RWPE2 (cell line): Measurements from ENCODE around the gene MLX.

ENCODE experiments used
- ATAC-seq: fragments of 200-7000 bp; cut with Tn5 transposase; 3 replicates; pipeline ENCODE4 v1.9.1; 2021; ENCODE audit warnings: low read depth
- DNase-seq: peaks from one replicate; pipeline ENCODE4 v3.0.0-alpha.2; 2020; ENCODE audit warnings: low spot score
- H3K27ac ChIP-seq: fragments of 450-650 bp; 2 replicates; pipeline ENCODE4 v1.5.1; 2017; ENCODE audit warnings: mild to moderate bottlenecking; ENCODE audit not compliant: poor library complexity, severe bottlenecking
- H3K27me3 ChIP-seq: fragments of 250-450 bp; sonication (Bioruptor Pico); 2 replicates; pipeline ENCODE4 v1.5.1; 2021; ENCODE audit warnings: mild to moderate bottlenecking, moderate library complexity; ENCODE audit not compliant: insufficient read depth, poor library complexity, severe bottlenecking
- H3K36me3 ChIP-seq: fragments of 250-450 bp; sonication (Bioruptor Pico); 2 replicates; pipeline ENCODE4 v1.5.1; 2020; ENCODE audit warnings: low read depth, mild to moderate bottlenecking, moderate library complexity
- H3K4me1 ChIP-seq: fragments of 250-450 bp; sonication (Bioruptor Pico); 2 replicates; pipeline ENCODE4 v1.5.1; 2021; ENCODE audit warnings: mild to moderate bottlenecking, moderate library complexity; ENCODE audit not compliant: insufficient read depth, poor library complexity, severe bottlenecking
- H3K4me3 ChIP-seq: fragments of 250-450 bp; sonication (Bioruptor Pico); 2 replicates; pipeline ENCODE4 v1.5.1; 2021; ENCODE audit warnings: mild to moderate bottlenecking, moderate library complexity; ENCODE audit not compliant: severe bottlenecking
- H3K9me3 ChIP-seq: fragments of 250-450 bp; sonication (Bioruptor Pico); 2 replicates; pipeline ENCODE4 v1.5.1; 2021; ENCODE audit warnings: mild to moderate bottlenecking, moderate library complexity; ENCODE audit not compliant: severe bottlenecking
- TF ChIP-seq, protein P1 (sequence below): fragments of 450-650 bp; IDR thresholded peaks from one replicate; pipeline ENCODE4 v1.5.1; 2017; ENCODE audit warnings: mild to moderate bottlenecking, moderate library complexity; ENCODE audit not compliant: poor library complexity, severe bottlenecking

The MLX gene

DNA sequence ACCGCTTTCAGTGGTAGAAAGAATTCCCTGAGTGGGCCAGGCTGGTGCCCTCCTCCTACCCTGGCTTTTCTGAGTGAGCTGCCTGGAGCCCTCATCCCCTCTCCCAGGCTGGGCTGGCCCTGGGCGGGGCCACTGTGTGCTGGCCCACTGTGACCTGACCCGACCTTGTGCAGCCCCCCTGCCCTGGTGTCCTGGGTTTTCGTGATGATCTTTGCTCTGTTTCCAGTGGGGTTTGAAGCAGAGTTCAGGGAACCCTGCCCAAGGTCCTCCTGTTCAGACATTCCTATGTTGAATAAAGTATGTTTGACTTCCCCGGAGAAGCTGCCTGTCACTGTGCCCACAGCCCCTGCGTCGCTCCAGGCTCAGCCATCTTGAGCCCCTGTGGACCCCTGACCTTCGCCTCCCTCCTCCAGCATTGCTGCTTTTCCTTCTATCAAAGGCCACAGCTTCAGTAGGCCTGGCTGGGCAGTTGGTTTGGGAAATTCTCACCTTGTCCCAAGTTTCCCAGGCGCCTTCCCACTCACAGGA is 44.6 kb upstream of the MLX start:
- DNase-seq (no peak), ATAC-seq (no peak)
- TF ChIP-seq, protein P1, sequence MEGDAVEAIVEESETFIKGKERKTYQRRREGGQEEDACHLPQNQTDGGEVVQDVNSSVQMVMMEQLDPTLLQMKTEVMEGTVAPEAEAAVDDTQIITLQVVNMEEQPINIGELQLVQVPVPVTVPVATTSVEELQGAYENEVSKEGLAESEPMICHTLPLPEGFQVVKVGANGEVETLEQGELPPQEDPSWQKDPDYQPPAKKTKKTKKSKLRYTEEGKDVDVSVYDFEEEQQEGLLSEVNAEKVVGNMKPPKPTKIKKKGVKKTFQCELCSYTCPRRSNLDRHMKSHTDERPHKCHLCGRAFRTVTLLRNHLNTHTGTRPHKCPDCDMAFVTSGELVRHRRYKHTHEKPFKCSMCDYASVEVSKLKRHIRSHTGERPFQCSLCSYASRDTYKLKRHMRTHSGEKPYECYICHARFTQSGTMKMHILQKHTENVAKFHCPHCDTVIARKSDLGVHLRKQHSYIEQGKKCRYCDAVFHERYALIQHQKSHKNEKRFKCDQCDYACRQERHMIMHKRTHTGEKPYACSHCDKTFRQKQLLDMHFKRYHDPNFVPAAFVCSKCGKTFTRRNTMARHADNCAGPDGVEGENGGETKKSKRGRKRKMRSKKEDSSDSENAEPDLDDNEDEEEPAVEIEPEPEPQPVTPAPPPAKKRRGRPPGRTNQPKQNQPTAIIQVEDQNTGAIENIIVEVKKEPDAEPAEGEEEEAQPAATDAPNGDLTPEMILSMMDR: no peak
- H3K4me3 ChIP-seq: no peak overlapping the region
- no peaks in the 10 kb centered on the region for H3K27me3 ChIP-seq
- peak overlapping the region; percentile 97 for H3K27ac ChIP-seq
- H3K9me3 ChIP-seq: no peaks in the 10 kb centered on the region
- H3K4me1 ChIP-seq: peaks cover 59% of the 10 kb centered on the region
- 0 out of 2 replicates have a peak, but pooled peaks cover 3% of the 10 kb centered on the region for H3K36me3 ChIP-seq

DNA sequence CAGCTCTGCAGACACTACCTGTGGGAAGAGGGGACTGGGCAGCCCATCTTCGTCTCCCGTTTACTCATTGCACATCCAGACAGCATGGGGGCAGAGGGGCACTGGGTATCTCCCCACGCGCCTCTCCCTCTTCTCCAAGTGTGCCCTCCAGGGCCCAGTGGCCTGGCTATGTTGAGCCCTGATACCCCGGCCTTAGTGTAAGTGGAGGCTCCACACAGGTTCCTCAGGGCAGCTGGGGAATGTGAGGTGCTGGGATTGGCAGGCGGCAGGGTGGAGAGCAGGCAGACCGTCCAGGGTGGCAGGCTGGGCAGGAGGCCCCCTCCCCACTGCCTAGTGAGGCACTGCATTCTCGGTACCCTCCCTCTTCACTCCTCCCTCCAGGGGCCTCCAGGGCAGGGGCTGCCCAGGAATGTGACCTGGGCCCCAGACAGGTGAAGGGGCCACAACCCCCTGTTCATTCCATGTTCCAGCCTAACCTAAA is 44.1 kb upstream of the MLX start:
- no peaks in the 10 kb centered on the region for H3K27me3 ChIP-seq
- ATAC-seq: no peak
- TF ChIP-seq, protein P1: no peak
- H3K4me1 ChIP-seq: peaks cover 56% of the 10 kb centered on the region
- DNase-seq: no peak
- peak overlapping the region; percentile 97 for H3K27ac ChIP-seq
- H3K9me3 ChIP-seq: no peaks in the 10 kb centered on the region
- H3K36me3 ChIP-seq: 0 out of 2 replicates have a peak, but pooled peaks cover 3% of the 10 kb centered on the region
- no peak overlapping the region for H3K4me3 ChIP-seq

DNA sequence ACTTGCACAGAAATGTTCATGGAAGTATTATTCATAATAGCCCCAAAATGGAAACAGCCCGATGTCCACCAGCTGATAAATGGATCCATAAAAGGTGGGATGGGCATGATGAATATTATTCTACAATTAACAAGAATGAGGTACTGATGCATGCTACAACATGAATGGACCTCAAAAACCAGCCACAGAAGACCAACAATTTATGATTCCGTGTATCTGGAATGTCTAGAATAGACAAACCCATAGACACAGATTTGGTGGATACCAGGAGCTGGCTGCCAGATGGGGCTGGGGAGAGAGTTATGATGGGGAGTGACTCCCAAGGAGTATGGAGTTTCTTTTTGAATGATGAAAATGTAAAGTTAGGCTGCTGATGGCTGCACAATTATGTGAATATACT is 41.7 kb upstream of the MLX start:
- Histone ChIP-seq H3K27ac (peak overlapping the region; percentile 97), H3K27me3 (no peaks in the 10 kb centered on the region), H3K36me3 (0 out of 2 replicates have a peak, but pooled peaks cover 3% of the 10 kb centered on the region), H3K4me3 (no peak overlapping the region), H3K4me1 (peaks cover 43% of the 10 kb centered on the region), H3K9me3 (no peaks in the 10 kb centered on the region)
- DNase-seq: no peak
- peak; percentile 50 for ATAC-seq
- TF ChIP-seq, protein P1: no peak

DNA sequence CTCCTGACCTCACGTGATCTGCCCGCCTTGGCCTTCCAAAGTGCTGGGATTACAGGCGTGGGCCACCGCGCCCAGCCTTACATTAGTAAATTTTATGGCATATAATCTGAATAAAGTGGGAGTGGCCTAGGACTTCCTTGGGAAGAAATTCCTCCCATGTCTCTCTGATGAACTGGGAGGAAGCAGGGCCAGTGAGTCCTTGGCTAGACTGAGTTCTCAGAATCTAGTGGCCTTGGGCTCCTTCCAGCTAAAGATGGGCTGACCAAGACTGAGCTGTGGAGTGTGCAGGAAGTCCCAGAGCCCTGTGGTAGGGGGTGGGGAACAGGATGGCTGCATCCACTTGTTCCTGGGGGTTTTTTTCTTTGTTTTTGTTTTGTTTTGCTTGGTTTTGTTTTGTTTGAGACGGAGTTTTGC is 40.9 kb upstream of the MLX start:
- peak overlapping the region; percentile 97 for H3K27ac ChIP-seq

DNA sequence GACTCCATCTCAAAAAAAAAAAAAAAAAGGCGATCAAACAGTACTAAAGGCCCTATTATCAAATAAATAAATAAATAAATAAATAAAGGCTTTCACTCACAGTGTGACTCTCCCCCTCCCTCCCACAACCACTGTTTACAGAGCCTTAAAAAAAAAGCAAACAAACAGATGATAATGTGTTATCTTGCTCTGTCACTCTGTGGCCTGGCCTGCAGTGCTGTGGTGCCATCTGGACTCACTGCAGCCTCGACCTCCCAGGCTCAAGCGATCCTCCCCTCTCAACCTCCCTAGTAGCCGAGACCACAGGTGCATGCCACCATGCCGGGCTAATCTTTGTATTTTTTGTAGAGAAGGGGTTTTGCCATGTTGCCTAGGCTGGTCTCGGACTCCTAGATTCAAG is 39.0 kb upstream of the MLX start:
- ATAC-seq: no peak

More for the DNA sequence above, 40.9 kb upstream of the MLX start:
- no peaks in the 10 kb centered on the region for H3K27me3 ChIP-seq
- no peak overlapping the region for H3K4me3 ChIP-seq
- DNase-seq (no peak), ATAC-seq (no peak)
- H3K4me1 ChIP-seq: peaks cover 43% of the 10 kb centered on the region
- TF ChIP-seq, protein P1: no peak
- no peaks in the 10 kb centered on the region for H3K9me3 ChIP-seq
- H3K36me3 ChIP-seq: 0 out of 2 replicates have a peak, but pooled peaks cover 1% of the 10 kb centered on the region

More for the DNA sequence above, 39.0 kb upstream of the MLX start:
- H3K4me1 ChIP-seq: peaks cover 48% of the 10 kb centered on the region
- peak overlapping the region; percentile 97 for H3K27ac ChIP-seq
- H3K36me3 ChIP-seq: no peaks in the 10 kb centered on the region
- no peak for DNase-seq
- H3K4me3 ChIP-seq: no peak overlapping the region
- H3K9me3 ChIP-seq: no peaks in the 10 kb centered on the region
- TF ChIP-seq, protein P1: no peak
- H3K27me3 ChIP-seq: no peaks in the 10 kb centered on the region
